Effector memory CD8-positive, alpha-beta T cell (primary cell): ENCODE data around the gene PTPN1.
A peak's percentile ranks its signal among the peaks of the same experiment; 100 is the strongest.

Experiments
- ATAC-seq: fragments of 150-1000 bp; cut with Tn5 transposase; replicated peaks from 2 replicates; pipeline ENCODE4 v1.10.0; 2021; ENCODE audit warnings: mild to moderate bottlenecking, moderate library complexity
- DNase-seq, 3 experiments: peaks; one replicate each; pipeline ENCODE4 v3.0.0; 2021
- H3K27ac Mint-ChIP-seq, 2 donors: one replicate each; pipeline ENCODE4 v1.8.0; 2022; ENCODE audit warnings: mild to moderate bottlenecking in 2 of 2, mixed read lengths in 2 of 2, moderate library complexity in 2 of 2
- H3K27me3 Mint-ChIP-seq, 2 donors: one replicate each; pipeline ENCODE4 v1.8.0; 2022; ENCODE audit warnings: mixed read lengths in 2 of 2
- H3K36me3 Mint-ChIP-seq: one replicate; pipeline ENCODE4 v1.8.0; 2022; ENCODE audit warnings: mild to moderate bottlenecking, moderate library complexity, mixed read lengths; ENCODE audit not compliant: insufficient read depth
- H3K4me1 Mint-ChIP-seq, 2 donors: one replicate each; pipeline ENCODE4 v1.8.0; 2022; ENCODE audit warnings: low read depth in 2 of 2, mixed read lengths in 2 of 2
- H3K4me3 Mint-ChIP-seq, 2 donors: one replicate each; pipeline ENCODE4 v1.8.0; 2022; ENCODE audit warnings: mild to moderate bottlenecking in 2 of 2, mixed read lengths in 2 of 2, moderate library complexity in 2 of 2
- H3K9me3 Mint-ChIP-seq, 2 donors: one replicate each; pipeline ENCODE4 v1.8.0; 2022; ENCODE audit warnings: mixed read lengths in 2 of 2

PTPN1 gene

GRCh38 chr20:50577175-50578018 lies 67.2 kb downstream of the PTPN1 start:
- Mint-ChIP-seq H3K4me1 (peaks cover 19 to 21% of the 10 kb centered on the region in 2 donors), H3K27me3 (no peaks in the 10 kb centered on the region), H3K4me3 (no peak overlapping the region), H3K27ac (peak overlapping the region in 1 of 2 donors; percentile 38), H3K9me3 (no peaks in the 10 kb centered on the region), H3K36me3 (peaks cover 79% of the 10 kb centered on the region)
- no peak for ATAC-seq
- DNase-seq = no peak

GRCh38 chr20:50578061-50578777 lies 68.0 kb downstream of the PTPN1 start:
- peaks cover 88% of the 10 kb centered on the region for H3K36me3 Mint-ChIP-seq
- H3K4me1 Mint-ChIP-seq = peaks cover 13 to 15% of the 10 kb centered on the region in 2 donors
- DNase-seq = no peak
- no peaks in the 10 kb centered on the region for H3K9me3 Mint-ChIP-seq
- peak overlapping the region in 1 of 2 donors; percentile 38 for H3K27ac Mint-ChIP-seq
- no peak overlapping the region for H3K4me3 Mint-ChIP-seq
- H3K27me3 Mint-ChIP-seq = no peaks in the 10 kb centered on the region
- no peak for ATAC-seq

GRCh38 chr20:50578778-50579165 lies 68.6 kb downstream of the PTPN1 start:
- no peaks in the 10 kb centered on the region for H3K27me3 Mint-ChIP-seq
- H3K9me3 Mint-ChIP-seq = no peaks in the 10 kb centered on the region
- DNase-seq = no peak
- no peak for ATAC-seq
- no peak overlapping the region for H3K4me3 Mint-ChIP-seq
- H3K4me1 Mint-ChIP-seq = peaks cover 10 to 13% of the 10 kb centered on the region in 2 donors
- H3K36me3 Mint-ChIP-seq = peaks cover 88% of the 10 kb centered on the region
- no peak overlapping the region for H3K27ac Mint-ChIP-seq

- peaks cover 88% of the 10 kb centered on the region for H3K36me3 Mint-ChIP-seq
- no peak overlapping the region for H3K27ac Mint-ChIP-seq
- H3K4me3 Mint-ChIP-seq = no peak overlapping the region
- ATAC-seq (no peak), DNase-seq (no peak)
- H3K4me1 Mint-ChIP-seq = peaks cover 10% of the 10 kb centered on the region in 2 donors
- H3K27me3 Mint-ChIP-seq = no peaks in the 10 kb centered on the region
- no peaks in the 10 kb centered on the region for H3K9me3 Mint-ChIP-seq
Measured at GRCh38 chr20:50579511-50579910, 69.3 kb downstream of the PTPN1 start.

GRCh38 chr20:50580016-50580747 lies 70.0 kb downstream of the PTPN1 start:
- peaks cover 86% of the 10 kb centered on the region for H3K36me3 Mint-ChIP-seq
- peak; percentile 53 for ATAC-seq

GRCh38 chr20:50580842-50581544 lies 70.8 kb downstream of the PTPN1 start:
- Mint-ChIP-seq H3K36me3 (peaks cover 86% of the 10 kb centered on the region), H3K27ac (peak overlapping the region in 1 of 2 donors; percentile 26), H3K9me3 (no peaks in the 10 kb centered on the region), H3K4me1 (peaks cover 0 to 3% of the 10 kb centered on the region in 2 donors), H3K27me3 (no peaks in the 10 kb centered on the region), H3K4me3 (no peak overlapping the region)
- DNase-seq = no peak
- ATAC-seq = no peak

More at GRCh38 chr20:50580016-50580747, 70.0 kb downstream of the PTPN1 start:
- Mint-ChIP-seq H3K9me3 (no peaks in the 10 kb centered on the region), H3K4me1 (peaks cover 4 to 9% of the 10 kb centered on the region in 2 donors), H3K27me3 (no peaks in the 10 kb centered on the region), H3K27ac (peak overlapping the region in 1 of 2 donors; percentile 26), H3K4me3 (no peak overlapping the region)
- DNase-seq = peak; percentile 37 to 55 (median 38)

- Mint-ChIP-seq H3K4me1 (peaks cover 0 to 3% of the 10 kb centered on the region in 2 donors), H3K9me3 (no peaks in the 10 kb centered on the region), H3K36me3 (peaks cover 84% of the 10 kb centered on the region), H3K27ac (peak overlapping the region in 1 of 2 donors; percentile 73), H3K27me3 (no peaks in the 10 kb centered on the region), H3K4me3 (no peak overlapping the region)
- DNase-seq (no peak), ATAC-seq (no peak)
Measured at GRCh38 chr20:50582092-50582491, 71.9 kb downstream of the PTPN1 start.

- peak overlapping the region in 1 of 2 donors; percentile 73 for H3K27ac Mint-ChIP-seq
- no peak overlapping the region for H3K4me3 Mint-ChIP-seq
- no peaks in the 10 kb centered on the region for H3K9me3 Mint-ChIP-seq
- peaks cover 85% of the 10 kb centered on the region for H3K36me3 Mint-ChIP-seq
- DNase-seq (no peak), ATAC-seq (no peak)
- H3K4me1 Mint-ChIP-seq = peaks cover 0 to 3% of the 10 kb centered on the region in 2 donors
- H3K27me3 Mint-ChIP-seq = no peaks in the 10 kb centered on the region
Measured at GRCh38 chr20:50582591-50583234, 72.5 kb downstream of the PTPN1 start.

GRCh38 chr20:50583442-50584150 lies 73.4 kb downstream of the PTPN1 start:
- Mint-ChIP-seq H3K4me3 (no peak overlapping the region), H3K4me1 (peaks cover 0 to 4% of the 10 kb centered on the region in 2 donors), H3K27ac (no peak overlapping the region), H3K27me3 (no peaks in the 10 kb centered on the region), H3K36me3 (peaks cover 80% of the 10 kb centered on the region), H3K9me3 (no peaks in the 10 kb centered on the region)
- ATAC-seq = no peak
- DNase-seq = no peak

GRCh38 chr20:50584687-50585086 lies 74.5 kb downstream of the PTPN1 start:
- no peaks in the 10 kb centered on the region for H3K9me3 Mint-ChIP-seq
- peaks cover 0 to 4% of the 10 kb centered on the region in 2 donors for H3K4me1 Mint-ChIP-seq
- no peak for DNase-seq
- H3K27me3 Mint-ChIP-seq = no peaks in the 10 kb centered on the region
- H3K36me3 Mint-ChIP-seq = peaks cover 76% of the 10 kb centered on the region
- H3K4me3 Mint-ChIP-seq = no peak overlapping the region
- peak overlapping the region in 1 of 2 donors; percentile 23 for H3K27ac Mint-ChIP-seq
- ATAC-seq = no peak

GRCh38 chr20:50585214-50585613 lies 75.0 kb downstream of the PTPN1 start:
- Mint-ChIP-seq H3K4me1 (peaks cover 0 to 4% of the 10 kb centered on the region in 2 donors), H3K4me3 (no peak overlapping the region), H3K9me3 (no peaks in the 10 kb centered on the region), H3K36me3 (peaks cover 76% of the 10 kb centered on the region), H3K27ac (peak overlapping the region in 1 of 2 donors; percentile 23), H3K27me3 (no peaks in the 10 kb centered on the region)
- ATAC-seq (no peak), DNase-seq (no peak)

- H3K4me3 Mint-ChIP-seq = no peak overlapping the region
- ATAC-seq = no peak
- H3K27me3 Mint-ChIP-seq = no peaks in the 10 kb centered on the region
- no peak for DNase-seq
- no peak overlapping the region for H3K27ac Mint-ChIP-seq
- peaks cover 75% of the 10 kb centered on the region for H3K36me3 Mint-ChIP-seq
- H3K9me3 Mint-ChIP-seq = no peaks in the 10 kb centered on the region
- peaks cover 0 to 1% of the 10 kb centered on the region in 2 donors for H3K4me1 Mint-ChIP-seq
Measured at GRCh38 chr20:50585678-50586077, 75.5 kb downstream of the PTPN1 start.
